K562 (cell line): Measurements from ENCODE around the gene SIMC1. TPM values are rescaled to one million over a fixed set of nuclear protein-coding genes. Genes with fewer than 3 reads are reported as not detected.
"Not testable (repeated sequence)": the region's sequence is repeated elsewhere in the genome, so short reads cannot be mapped to it uniquely, and the experiment has no call there.

Experiments used
- ATAC-seq: fragments of 200-7000 bp; cut with Tn5 transposase; 3 replicates; pipeline ENCODE4 v1.9.1; 2020; ENCODE audit warnings: moderate library complexity
- BruUV-seq: library from RNA; stranded (reverse); fragments of 400-500 nt; replicated peaks from 2 replicates; lab custom pipeline; 2021; lab: Mats Ljungman, UMichigan
- CTCF ChIA-PET: fragments of 300-600 bp; formaldehyde crosslinking; extraction: SDS; loops from one replicate; lab custom pipeline; 2021; ENCODE audit warnings: low intra/inter-chr PET ratio; lab: Yijun Ruan, JAX
- POLR2A ChIA-PET: fragments of 300-600, 350-650 bp; sonication (Branson Sonifier 250); formaldehyde crosslinking; extraction: SDS; loops from one replicate; lab custom pipeline; 2021; ENCODE audit warnings: antibody characterized with exemption, inconsistent platforms; lab: Yijun Ruan, JAX
- DNase-seq, 4 experiments: peaks; one replicate each; pipeline versions ENCODE4 v3.0.0 to v3.0.0-alpha.2; 2011 to 2018; ENCODE audit warnings: low spot score in 3 of 4, mixed read lengths in 3 of 4; ENCODE audit errors: extremely low read depth in 1 of 4
- FAIRE-seq: peaks from 2 replicates; lab custom pipeline; 2011; peaks lifted over from hg19 to GRCh38; lab: Jason Lieb, UNC
- H2AFZ ChIP-seq: 2 replicates; pipeline ENCODE4 v1.6.0; 2011; ENCODE audit warnings: low read depth, low read length, control low read depth, inconsistent platforms
- H3K27ac ChIP-seq: fragments of 200-600 bp; 3 replicates; pipeline ENCODE4 v1.8.0; 2011; ENCODE audit warnings: low read depth, mild to moderate bottlenecking, control low read depth, inconsistent platforms, low read length, moderate library complexity, mixed read lengths; ENCODE audit errors: extremely low read depth
- H3K27me3 ChIP-seq, 2 experiments: fragments of 300-600 bp in 1 of 2; 2 replicates in 1 of 2; 3 replicates in 1 of 2; pipeline versions ENCODE4 v1.6.0 to v1.8.0; 2011; ENCODE audit warnings: inconsistent platforms in 2 of 2, low read length in 2 of 2, mild to moderate bottlenecking in 1 of 2, mixed read lengths in 1 of 2, moderate library complexity in 1 of 2; ENCODE audit not compliant: control insufficient read depth in 2 of 2, insufficient read depth in 2 of 2
- H3K36me3 ChIP-seq: fragments of 300-600 bp; 3 replicates; pipeline ENCODE4 v1.8.0; 2011; ENCODE audit warnings: mild to moderate bottlenecking, low read length, inconsistent platforms; ENCODE audit not compliant: control insufficient read depth, insufficient read depth
- H3K4me1 ChIP-seq, 2 experiments: fragments of 200-600 bp in 1 of 2; replicated peaks in 1 of 2; 2 replicates in 1 of 2; 3 replicates in 1 of 2; pipeline versions ENCODE4 v1.5.1 to v1.8.0; 2011; ENCODE audit warnings: inconsistent platforms in 2 of 2, low read length in 2 of 2, mild to moderate bottlenecking in 1 of 2, mixed read lengths in 1 of 2, moderate library complexity in 1 of 2; ENCODE audit not compliant: control insufficient read depth in 2 of 2, insufficient read depth in 2 of 2
- H3K4me2 ChIP-seq: 2 replicates; pipeline ENCODE4 v1.6.1; 2011; ENCODE audit warnings: low read length, control low read depth, inconsistent platforms, mixed read lengths; ENCODE audit not compliant: insufficient read depth
- H3K4me3 ChIP-seq: fragments of 200-600 bp; sonication (generic), shearing (Covaris generic); 2 replicates; pipeline ENCODE4 v1.5.1; 2016; ENCODE audit warnings: control low read depth, inconsistent platforms
- H3K79me2 ChIP-seq: fragments of 200-600 bp; 3 replicates; pipeline ENCODE4 v1.8.0; 2011; ENCODE audit warnings: low read length, inconsistent platforms; ENCODE audit not compliant: control insufficient read depth, insufficient read depth
- H3K9ac ChIP-seq, 2 experiments: 2 replicates each; pipeline versions ENCODE4 v1.6.0 to v1.6.1; 2011; ENCODE audit warnings: low read depth in 2 of 2, low read length in 2 of 2, control low read depth in 1 of 2, inconsistent platforms in 1 of 2, mild to moderate bottlenecking in 1 of 2, mixed read lengths in 1 of 2; ENCODE audit not compliant: insufficient read depth in 1 of 2
- H3K9me1 ChIP-seq: one replicate; pipeline ENCODE4 v1.6.0; 2011; ENCODE audit warnings: inconsistent platforms, mild to moderate bottlenecking, low read length, moderate library complexity; ENCODE audit not compliant: control insufficient read depth, insufficient read depth
- H3K9me3 ChIP-seq: replicated peaks from 2 replicates; pipeline ENCODE4 v1.5.1; 2011; ENCODE audit warnings: low read depth, low read length, inconsistent platforms; ENCODE audit not compliant: control insufficient read depth, insufficient read depth
- H4K20me1 ChIP-seq: replicated peaks from 2 replicates; pipeline ENCODE4 v1.6.1; 2011; ENCODE audit warnings: low read length, inconsistent platforms, mixed read lengths; ENCODE audit not compliant: control insufficient read depth, insufficient read depth
- ZNF239 ChIP-seq: fragments of 250-450 bp; sonication (Bioruptor Pico); IDR thresholded peaks from 2 replicates; pipeline ENCODE4 v1.4.0; 2020; ENCODE audit warnings: mild to moderate bottlenecking
- WGBS: fragments of 100-300 bp; shearing (Covaris generic); methylation state at CpG from one replicate; pipeline ENCODE4 v1.1.6; 2016; ENCODE audit warnings: low coverage, mixed read lengths; ENCODE audit not compliant: insufficient coverage; ENCODE audit errors: missing lambda C conversion rate; 5-methylcytosine and 5-hydroxymethylcytosine counted together
- in situ Hi-C: fragments of 300-500 bp; cut with MboI; formaldehyde crosslinking; loops from 4 replicates; pipeline ENCODE4 v1.15.0; 2018; ENCODE audit warnings: inconsistent platforms, mixed read lengths
- intact Hi-C: fragments of 100-400 bp; cut with micrococcal nuclease; formaldehyde crosslinking; loops from 2 replicates; pipeline ENCODE4 v1.14.2; 2022
- polyA plus RNA-seq, 8 experiments: library from polyadenylated mRNA; depleted of rRNA in 4 of 8; stranded (reverse) in 5 of 8; unstranded in 3 of 8; fragments of >200 nt; fragmentation: Nextera tagmentation in 2 of 8; fragmentation: Illumina TruSeq in 1 of 8; extraction: Ambion mirVana in 2 of 8; extraction: Trizol in 1 of 8; gene quantifications; 2 replicates each; pipeline versions ENCODE4 v1.2.1 to v1.2.3, GENCODE V29; 2011 to 2014; ENCODE audit warnings: inconsistent platforms in 1 of 8, missing spikeins in 1 of 8
- total RNA-seq, 7 experiments: library from RNA; depleted of rRNA in 6 of 7; stranded (reverse); fragments of >200 nt in 6 of 7; fragmentation: Illumina TruSeq in 2 of 7; extraction: Trizol in 2 of 7; gene quantifications; 2 replicates each; pipeline versions ENCODE4 v1.2.1 to v1.2.3, GENCODE V29; 2011 to 2021; ENCODE audit warnings: low replicate concordance in 1 of 7

The SIMC1 gene
- total and polyA plus RNA-seq, 9 of the 15 experiments (the other 6 are each of a cell fraction or from before 2014, with no cell fraction given) = 7.2 to 36.3 (median 14.7) TPM

- FAIRE-seq, H3K27ac ChIP-seq, H3K4me3 ChIP-seq, H3K27me3 ChIP-seq, H3K9ac ChIP-seq, BruUV-seq, in situ Hi-C loops, H2AFZ ChIP-seq, H3K9me1 ChIP-seq, CTCF ChIA-PET, DNase-seq, POLR2A ChIA-PET, intact Hi-C loops, H3K79me2 ChIP-seq, ATAC-seq, H3K4me1 ChIP-seq, H4K20me1 ChIP-seq, H3K4me2 ChIP-seq, H3K9me3 ChIP-seq, H3K36me3 ChIP-seq: not testable (repeated sequence)
- peak; percentile 63; the same call in 1 of the 2 replicates for TF ChIP-seq ZNF239
Measured at GRCh38 chr5:176289018-176289417, 50.8 kb downstream of the SIMC1 start.

DNA sequence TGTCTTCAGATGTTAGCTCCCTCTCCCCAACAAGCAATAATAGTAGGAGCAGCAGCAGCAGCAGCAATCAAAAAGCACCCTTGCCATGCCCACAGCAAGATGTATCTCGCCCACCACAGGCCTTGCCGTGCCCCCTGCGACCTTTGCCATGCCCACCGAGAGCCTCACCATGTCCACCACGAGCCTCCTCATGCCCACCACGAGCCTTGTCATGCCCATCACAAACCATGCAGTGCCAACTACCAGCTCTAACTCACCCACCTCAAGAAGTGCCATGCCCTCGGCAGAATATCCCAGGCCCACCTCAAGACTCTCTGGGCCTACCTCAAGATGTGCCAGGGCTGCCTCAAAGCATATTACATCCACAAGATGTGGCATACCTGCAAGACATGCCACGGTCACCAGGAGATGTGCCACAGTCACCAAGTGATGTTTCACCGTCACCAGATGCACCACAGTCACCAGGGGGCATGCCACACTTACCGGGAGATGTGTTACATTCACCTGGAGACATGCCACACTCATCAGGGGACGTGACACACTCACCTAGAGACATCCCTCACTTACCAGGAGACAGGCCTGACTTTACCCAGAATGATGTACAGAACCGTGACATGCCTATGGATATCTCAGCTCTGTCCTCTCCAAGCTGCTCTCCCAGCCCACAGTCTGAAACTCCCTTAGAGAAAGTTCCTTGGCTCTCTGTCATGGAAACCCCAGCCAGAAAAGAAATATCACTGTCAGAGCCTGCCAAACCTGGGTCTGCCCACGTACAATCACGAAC, 52.0 kb downstream of the SIMC1 start:
- CTCF ChIA-PET, H3K9me3 ChIP-seq, H3K27ac ChIP-seq, H3K4me2 ChIP-seq, DNase-seq, H3K27me3 ChIP-seq, H2AFZ ChIP-seq, H4K20me1 ChIP-seq, H3K79me2 ChIP-seq, H3K36me3 ChIP-seq, intact Hi-C loops, ATAC-seq, FAIRE-seq, POLR2A ChIA-PET, H3K9me1 ChIP-seq, H3K4me1 ChIP-seq, in situ Hi-C loops, H3K9ac ChIP-seq, H3K4me3 ChIP-seq: not testable (repeated sequence)
- TSS peak; percentile 48 for BruUV-seq
- 80% methylated on average over 8 of the region's 14 CpGs for WGBS

DNA sequence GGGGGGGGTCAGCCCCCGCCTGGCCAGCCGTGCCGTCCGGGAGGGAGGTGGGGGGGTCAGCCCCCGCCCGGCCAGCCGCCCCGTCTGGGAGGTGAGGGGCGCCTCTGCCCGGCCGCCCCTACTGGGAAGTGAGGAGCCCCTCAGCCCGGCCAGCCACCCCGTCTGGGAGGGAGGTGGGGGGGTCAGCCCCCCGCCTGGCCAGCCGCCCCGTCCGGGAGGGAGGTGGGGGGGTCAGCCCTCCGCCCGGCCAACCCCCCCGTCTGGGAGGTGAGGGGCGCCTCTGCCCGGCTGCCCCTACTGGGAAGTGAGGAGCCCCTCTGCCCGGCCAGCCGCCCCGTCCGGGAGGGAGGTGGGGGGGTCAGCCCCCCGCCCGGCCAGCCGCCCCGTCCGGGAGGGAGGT, 67.1 kb downstream of the SIMC1 start:
- no CpG with 5 or more reads among the region's 31 CpGs for WGBS
- H3K79me2 ChIP-seq, ATAC-seq, H3K9ac ChIP-seq, FAIRE-seq, H3K4me2 ChIP-seq, H3K27ac ChIP-seq, H3K27me3 ChIP-seq, DNase-seq, BruUV-seq, POLR2A ChIA-PET, in situ Hi-C loops, H3K9me1 ChIP-seq, H3K4me3 ChIP-seq, H4K20me1 ChIP-seq, CTCF ChIA-PET, H3K4me1 ChIP-seq, intact Hi-C loops, H3K9me3 ChIP-seq, H2AFZ ChIP-seq: not testable (repeated sequence)
- peaks cover 35% of the 10 kb centered on the region; the same call in 1 of the 3 replicates for H3K36me3 ChIP-seq
